GM18873 (cell line): ENCODE measurements around the gene MUC4.
"Not testable (repeated sequence)": the region's sequence is repeated elsewhere in the genome, so short reads cannot be mapped to it uniquely, and the experiment has no call there.

Experiments
- ATAC-seq: cut with Tn5 transposase; IDR thresholded peaks from one replicate; pipeline ENCODE4 v1.9.1; 2021; ENCODE audit warnings: mild to moderate bottlenecking, moderate library complexity, moderate number of reproducible peaks; ENCODE audit not compliant: unreplicated experiment, low FRiP score

The MUC4 gene

GRCh38 chr3:195720831-195721506 lies 90.8 kb downstream of the MUC4 start, which contains the start of gene MUC20:
TSS of gene MUC20 (plus strand) at chr3:195720978. CDS start at chr3:195721008, 30 bp downstream.
- ATAC-seq, result not testable (repeated sequence)

DNA sequence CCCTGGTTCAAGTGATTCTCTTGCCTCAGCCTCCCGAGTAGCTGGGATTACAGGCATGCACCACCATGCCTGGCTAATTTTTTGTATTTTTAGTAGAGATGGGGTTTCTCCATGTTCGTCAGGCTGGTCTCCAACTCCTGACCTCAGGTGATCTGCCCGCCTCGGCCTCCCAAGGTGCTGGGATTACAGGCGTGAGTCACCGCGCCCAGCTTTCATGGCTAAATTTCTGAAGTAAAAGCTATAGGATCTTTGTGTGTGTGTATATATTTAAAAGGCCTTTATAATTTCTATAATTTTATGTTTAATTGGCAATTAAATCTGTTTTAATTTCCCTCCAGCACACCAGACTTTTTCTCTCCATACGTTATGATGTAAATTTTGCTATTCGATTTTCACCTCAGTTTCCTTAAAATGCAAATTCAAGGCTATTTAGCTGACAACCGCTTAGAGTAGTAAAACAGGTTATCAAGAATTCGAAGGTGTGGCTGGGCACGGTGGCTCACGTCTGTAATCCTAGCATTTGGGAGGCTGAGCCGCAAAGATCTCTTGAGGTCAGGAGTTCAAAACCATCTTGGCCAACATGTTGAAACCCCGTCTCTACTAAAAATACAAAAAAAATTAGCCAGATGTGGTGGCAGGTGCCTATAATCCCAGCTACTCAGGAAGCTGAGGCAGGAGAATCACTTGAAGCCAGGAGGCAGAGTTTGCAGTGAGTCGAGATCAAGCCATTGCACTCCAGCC lies 92.0 kb downstream of the MUC4 start:
- not testable (repeated sequence) for ATAC-seq

DNA sequence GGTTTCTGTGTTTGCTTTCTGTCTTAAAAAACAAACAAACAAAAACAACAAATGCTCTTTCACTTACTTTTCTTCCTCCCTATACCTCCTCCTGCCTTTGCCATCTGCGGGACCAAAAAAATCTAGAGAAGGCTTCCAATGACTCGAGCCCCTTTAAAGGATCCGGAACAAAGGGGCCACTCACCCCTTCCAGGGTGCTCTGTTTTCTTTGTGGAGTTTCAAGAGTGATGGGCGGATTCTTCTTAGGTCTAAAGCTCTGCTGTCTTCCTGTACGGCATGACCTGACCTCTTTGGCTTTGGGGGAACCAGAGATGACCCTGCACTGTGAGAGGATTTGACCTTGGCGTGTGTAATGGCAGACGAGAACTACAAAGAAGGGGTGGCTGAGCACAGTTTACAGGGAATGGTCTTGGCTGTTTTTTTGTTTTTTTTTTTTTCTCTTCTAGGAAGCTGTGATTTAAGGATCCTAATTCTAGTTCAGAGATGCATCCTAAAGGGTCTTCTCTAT lies 93.2 kb downstream of the MUC4 start:
- no peak for ATAC-seq

DNA sequence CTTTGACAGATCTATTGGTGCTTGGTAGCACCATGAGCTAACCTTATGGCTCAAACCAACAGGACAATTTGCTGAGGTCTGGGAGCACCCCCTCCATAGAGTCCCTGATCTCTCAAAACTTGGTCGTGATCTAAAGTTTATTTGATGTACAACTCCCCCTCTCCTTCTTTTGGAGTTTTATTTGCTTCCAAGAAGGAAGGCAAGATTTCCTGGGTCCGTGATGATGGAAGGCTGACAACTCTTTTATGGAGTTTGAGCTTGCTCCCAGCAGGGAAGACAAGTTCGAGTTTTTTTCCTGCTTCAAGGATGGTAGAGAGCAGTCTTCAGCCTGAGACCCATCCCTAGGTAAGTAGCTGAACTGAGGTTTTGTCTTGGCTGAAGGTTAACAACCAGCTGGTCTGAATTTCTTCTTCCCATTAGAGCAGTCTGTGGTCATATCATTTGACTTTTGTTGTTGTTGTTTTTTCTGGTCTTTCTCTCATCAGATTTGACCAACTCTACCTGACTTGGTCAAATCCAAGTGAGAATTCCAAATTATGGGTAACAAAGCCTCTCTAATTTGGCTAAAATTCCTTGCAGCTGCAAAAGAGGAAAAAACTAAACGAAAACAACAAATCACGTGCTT lies 93.8 kb downstream of the MUC4 start:
- ATAC-seq, result no peak

DNA sequence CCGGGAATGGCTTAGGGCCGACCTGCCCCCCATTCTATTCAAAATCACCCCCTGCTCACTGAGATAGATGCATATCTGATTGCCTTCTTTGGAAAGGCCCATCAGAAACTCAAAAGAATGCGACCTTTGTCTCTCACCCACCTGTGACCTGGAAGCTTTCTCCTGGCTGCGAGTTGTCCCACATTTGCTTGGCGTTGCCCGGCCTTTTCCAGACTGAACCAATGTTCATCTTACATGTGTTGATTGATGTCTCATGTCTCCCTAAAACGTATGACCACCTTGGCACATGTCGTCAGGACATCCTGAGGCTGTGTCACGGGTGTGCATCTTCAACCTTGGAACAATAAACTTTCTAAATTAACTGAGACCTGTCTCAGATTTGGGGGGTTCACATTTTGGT lies 94.3 kb downstream of the MUC4 start:
- ATAC-seq, result no peak

DNA sequence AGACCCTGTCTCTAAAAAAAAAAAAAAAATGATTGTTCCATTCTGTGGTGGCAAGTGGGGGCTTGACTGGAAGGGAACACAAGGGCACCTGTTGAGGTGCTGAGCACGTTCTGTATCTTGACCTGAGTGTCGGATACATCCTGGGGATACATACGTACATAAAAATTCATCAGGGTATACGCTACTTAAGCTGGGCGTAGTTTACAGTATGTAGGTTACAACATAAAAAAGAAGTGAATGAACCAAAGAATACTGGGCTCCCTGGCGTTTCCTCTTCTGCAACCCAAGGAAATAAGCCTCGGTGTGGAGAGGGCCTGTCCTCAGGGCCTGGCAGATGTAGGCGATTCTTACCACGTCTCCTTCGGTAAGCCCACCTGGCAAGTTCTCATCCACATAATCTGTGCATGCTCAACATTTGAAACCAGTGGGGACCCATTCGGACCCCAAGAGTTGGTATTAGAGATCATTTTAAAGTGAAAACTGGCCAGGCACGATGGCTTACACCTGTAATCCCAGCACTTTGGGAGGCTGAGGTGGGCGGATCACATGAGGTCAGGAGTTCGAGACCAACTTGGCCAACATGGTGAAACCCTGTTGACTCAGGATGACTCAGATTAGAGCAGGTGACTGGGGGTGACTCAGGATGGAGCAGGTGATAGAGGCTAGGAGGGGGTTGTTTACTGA lies 96.0 kb downstream of the MUC4 start:
- ATAC-seq, result no peak

DNA sequence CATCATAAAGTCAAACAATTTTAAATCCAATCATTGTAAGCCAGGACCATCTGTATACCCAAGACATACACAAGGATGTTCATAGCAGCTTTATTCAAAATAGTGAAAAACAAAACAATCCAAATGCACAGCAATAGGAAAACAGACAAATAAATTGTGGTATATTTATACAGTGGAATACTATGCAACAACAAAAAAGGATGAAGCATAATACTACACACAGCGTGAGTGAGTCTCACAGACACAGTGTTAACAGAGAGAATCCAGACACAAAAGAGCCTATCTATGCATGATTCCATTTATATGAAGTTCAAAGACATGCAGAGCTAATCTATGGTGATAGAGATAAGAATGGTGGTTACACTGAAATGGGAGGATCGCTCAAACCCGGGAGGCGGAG lies 96.6 kb downstream of the MUC4 start:
- ATAC-seq, result no peak

DNA sequence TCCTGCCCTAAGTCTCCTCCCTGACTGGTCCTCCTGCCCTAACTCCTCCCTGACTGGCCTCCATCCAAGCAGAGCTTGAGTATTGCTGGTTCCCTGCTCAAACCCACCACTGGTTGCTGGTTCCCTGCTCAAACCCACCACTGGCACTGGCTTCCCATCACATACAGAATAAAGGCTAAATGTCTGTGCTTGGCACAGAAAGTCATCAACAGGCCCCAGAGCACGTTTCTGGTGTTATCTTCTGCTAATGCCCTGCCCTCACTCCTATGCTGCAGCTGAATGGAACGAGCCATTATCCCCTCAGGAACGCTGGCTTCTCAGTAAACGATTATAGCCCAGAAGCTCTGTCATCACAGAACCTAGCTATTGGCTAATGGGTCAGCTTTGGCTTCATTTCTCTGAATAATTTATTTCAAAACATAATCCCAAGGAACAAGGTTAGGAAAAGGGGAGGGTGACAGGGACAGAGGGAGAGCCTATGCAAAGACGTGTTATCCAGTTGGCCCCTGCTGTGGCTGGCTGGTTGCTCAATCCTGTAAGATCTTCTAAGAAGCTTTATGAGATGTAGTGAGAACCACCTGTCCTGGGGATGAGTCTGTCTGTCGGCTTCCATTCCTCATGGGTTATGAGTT lies 97.2 kb downstream of the MUC4 start:
- ATAC-seq, result no peak

DNA sequence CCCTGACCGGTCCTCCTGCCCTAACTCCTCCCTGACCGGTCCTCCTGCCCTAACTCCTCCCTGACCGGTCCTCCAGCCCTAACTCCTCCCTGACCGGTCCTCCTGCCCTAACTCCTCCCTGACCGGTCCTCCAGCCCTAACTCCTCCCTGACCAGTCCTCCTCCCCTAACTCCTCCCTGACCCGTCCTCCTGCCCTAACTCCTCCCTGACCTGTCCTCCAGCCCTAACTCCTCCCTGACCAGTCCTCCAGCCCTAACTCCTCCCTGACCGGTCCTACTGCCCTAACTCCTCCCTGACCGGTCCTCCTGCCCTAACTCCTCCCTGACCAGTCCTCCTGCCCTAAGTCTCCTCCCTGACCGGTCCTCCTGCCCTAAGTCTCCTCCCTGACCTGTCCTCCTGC lies 98.6 kb downstream of the MUC4 start:
- not testable (repeated sequence) for ATAC-seq

GRCh38 chr3:195712535-195712910 lies 99.2 kb downstream of the MUC4 start:
- ATAC-seq, result not testable (repeated sequence)

DNA sequence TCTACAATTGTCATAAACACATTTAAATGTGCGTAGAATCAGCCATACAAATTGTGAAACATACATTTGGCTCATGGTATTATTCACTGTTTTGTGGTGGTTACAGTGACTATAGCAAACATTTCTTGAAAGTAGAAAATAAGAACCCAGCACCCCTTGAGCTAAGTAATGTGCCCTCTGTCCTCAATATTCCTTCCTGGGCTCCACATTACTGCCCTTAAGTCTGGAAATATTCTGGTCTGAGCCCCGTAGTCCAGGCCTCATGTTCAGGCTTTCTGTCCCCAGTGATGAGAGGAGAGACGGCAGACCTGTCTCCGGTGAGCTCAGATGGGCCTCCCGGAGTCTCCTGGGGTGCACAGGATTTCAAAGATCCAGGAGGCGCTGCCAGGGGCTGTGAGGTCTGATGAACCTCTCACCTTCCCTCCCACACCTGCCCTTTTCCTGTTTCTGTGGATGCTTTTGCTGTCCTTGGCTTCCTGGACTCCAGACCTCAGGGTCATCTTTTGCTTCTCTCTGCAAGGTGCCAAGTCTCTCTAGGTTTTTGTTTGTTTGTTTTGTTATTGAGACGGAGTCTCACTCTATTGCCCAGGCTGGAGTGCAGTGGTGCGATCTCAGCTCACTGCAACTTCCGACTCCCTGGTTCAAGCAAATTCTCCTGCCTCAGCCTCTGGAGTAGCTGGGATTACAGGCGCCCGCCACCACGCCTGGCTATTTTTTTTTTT lies 99.8 kb downstream of the MUC4 start:
- ATAC-seq, result no peak

GRCh38 chr3:195711091-195711812 lies 100.5 kb downstream of the MUC4 start:
- not testable (repeated sequence) for ATAC-seq

GRCh38 chr3:195710126-195710905 lies 101.4 kb downstream of the MUC4 start:
- not testable (repeated sequence) for ATAC-seq

DNA sequence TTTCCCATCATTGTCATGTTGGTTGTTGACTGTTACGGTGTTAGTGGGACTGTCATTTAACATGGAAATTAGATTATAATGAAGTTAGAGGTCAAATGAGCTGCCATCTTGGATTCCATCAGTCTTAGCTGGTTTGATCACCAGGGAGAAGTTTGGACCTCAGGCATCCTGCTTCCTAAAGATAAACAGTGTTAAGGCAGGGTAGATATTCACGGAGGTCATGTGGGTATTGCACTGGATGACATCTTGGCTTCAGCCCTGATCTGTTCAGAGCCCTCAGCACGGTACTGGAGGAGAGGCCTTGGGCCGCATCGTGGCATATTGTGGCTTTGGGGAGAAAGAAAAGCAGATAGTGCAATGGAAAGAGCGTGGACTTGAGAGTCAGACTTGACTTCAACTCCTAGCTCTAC lies 102.0 kb downstream of the MUC4 start:
- no peak for ATAC-seq

GRCh38 chr3:195708626-195709481 lies 102.9 kb downstream of the MUC4 start:
- no peak for ATAC-seq

GRCh38 chr3:195708061-195708460 lies 103.7 kb downstream of the MUC4 start:
- no peak for ATAC-seq
